SK-N-SH treated with all-trans-retinoic acid at 6 μM for 48 hours (cell line): ENCODE results near the gene USH1G.
"Not testable (repeated sequence)": the region's sequence is repeated elsewhere in the genome, so short reads cannot be mapped to it uniquely, and the experiment has no call there.

ENCODE experiments used
- ATAC-seq: fragments of 200-7000 bp; cut with Tn5 transposase; 3 replicates; pipeline ENCODE4 v1.9.1; 2020; ENCODE audit warnings: mild to moderate bottlenecking, moderate library complexity
- ARNTL ChIP-seq: fragments of 450-650 bp; formaldehyde crosslinking; IDR thresholded peaks from 2 replicates; pipeline ENCODE4 v1.5.0; 2020; ENCODE audit warnings: low read depth, mild to moderate bottlenecking, moderate library complexity, borderline replicate concordance
- BACH2 ChIP-seq: fragments of 250-450 bp; sonication (Bioruptor Pico); IDR thresholded peaks from 2 replicates; pipeline ENCODE4 v1.9.0; 2021; ENCODE audit warnings: mild to moderate bottlenecking, borderline replicate concordance
- CSRNP3 ChIP-seq: fragments of 250-450 bp; sonication (Bioruptor Pico); IDR thresholded peaks from 2 replicates; pipeline ENCODE4 v1.5.1; 2021; ENCODE audit warnings: mild to moderate bottlenecking, moderate library complexity
- ESRRG ChIP-seq: fragments of 250-450 bp; sonication (Bioruptor Pico); IDR thresholded peaks from 2 replicates; pipeline ENCODE4 v1.6.1; 2021; ENCODE audit warnings: mild to moderate bottlenecking
- ISL1 ChIP-seq: fragments of 250-450 bp; sonication (Bioruptor Pico); IDR thresholded peaks from 2 replicates; pipeline ENCODE4 v2.1.2; 2022; ENCODE audit warnings: mild to moderate bottlenecking, moderate library complexity
- OSR1 ChIP-seq: fragments of 250-450 bp; sonication (Bioruptor Pico); IDR thresholded peaks from 2 replicates; pipeline ENCODE4 v1.8.0; 2022; ENCODE audit warnings: moderate library complexity, mild to moderate bottlenecking, inconsistent platforms
- PPARA ChIP-seq: fragments of 250-450 bp; sonication (Bioruptor Pico); IDR thresholded peaks from 2 replicates; pipeline ENCODE4 v1.5.0; 2020; ENCODE audit warnings: mild to moderate bottlenecking, borderline replicate concordance
- RARB ChIP-seq: fragments of 250-450 bp; sonication (Bioruptor Pico); IDR thresholded peaks from 2 replicates; pipeline ENCODE4 v1.8.0; 2021; ENCODE audit warnings: mild to moderate bottlenecking, moderate library complexity
- SNAI2 ChIP-seq: fragments of 250-450 bp; sonication (Bioruptor Pico); IDR thresholded peaks from 2 replicates; pipeline ENCODE4 v1.5.0; 2020; ENCODE audit warnings: mild to moderate bottlenecking, moderate library complexity
- TCF4 ChIP-seq: fragments of 250-450 bp; sonication (Bioruptor Pico); IDR thresholded peaks from 2 replicates; pipeline ENCODE4 v1.8.0; 2021; ENCODE audit warnings: mild to moderate bottlenecking, moderate library complexity, borderline replicate concordance
- TOX ChIP-seq: fragments of 250-450 bp; sonication (Bioruptor Pico); IDR thresholded peaks from 2 replicates; pipeline ENCODE4 v1.8.0; 2021; ENCODE audit warnings: mild to moderate bottlenecking, moderate library complexity, borderline replicate concordance
- ZC3H10 ChIP-seq: fragments of 250-450 bp; sonication (Bioruptor Pico); IDR thresholded peaks from 2 replicates; pipeline ENCODE4 v1.5.1; 2021; ENCODE audit warnings: mild to moderate bottlenecking, moderate library complexity
- ZFP3 ChIP-seq: fragments of 250-450 bp; sonication (Bioruptor Pico); IDR thresholded peaks from 2 replicates; pipeline ENCODE4 v1.5.0; 2020; ENCODE audit warnings: mild to moderate bottlenecking, moderate library complexity
- ZFP30 ChIP-seq: fragments of 450-650 bp; formaldehyde crosslinking; IDR thresholded peaks from 2 replicates; pipeline ENCODE4 v1.5.0; 2022; ENCODE audit warnings: mild to moderate bottlenecking, moderate library complexity
- ZNF565 ChIP-seq: fragments of 450-650 bp; formaldehyde crosslinking; conservative IDR thresholded peaks from 2 replicates; pipeline ENCODE4 v1.5.0; 2020; ENCODE audit warnings: low read depth, mild to moderate bottlenecking, moderate library complexity
- ZNF70 ChIP-seq: fragments of 450-650 bp; formaldehyde crosslinking; IDR thresholded peaks from 2 replicates; pipeline ENCODE4 v1.5.0; 2020; ENCODE audit warnings: mild to moderate bottlenecking, moderate library complexity
- ZNF8 ChIP-seq: fragments of 450-650 bp; formaldehyde crosslinking; IDR thresholded peaks from 2 replicates; pipeline ENCODE4 v1.5.0; 2020; ENCODE audit warnings: mild to moderate bottlenecking, moderate library complexity
- TF ChIP-seq, protein P1 (sequence below): fragments of 250-450 bp; sonication (Bioruptor Pico); IDR thresholded peaks from 2 replicates; pipeline ENCODE4 v1.8.0; 2021; ENCODE audit warnings: low read depth, mild to moderate bottlenecking, moderate library complexity, borderline replicate concordance
- TF ChIP-seq, protein P2 (sequence below): fragments of 250-450 bp; sonication (Bioruptor Pico); IDR thresholded peaks from 2 replicates; pipeline ENCODE4 v1.5.0; 2020; ENCODE audit warnings: mild to moderate bottlenecking, moderate library complexity
- TF ChIP-seq, protein P3 (sequence below): fragments of 250-450 bp; sonication (Bioruptor Pico); IDR thresholded peaks from 2 replicates; pipeline ENCODE4 v1.5.1; 2020; ENCODE audit warnings: low read depth, mild to moderate bottlenecking, moderate library complexity

Gene USH1G

GRCh38 chr17:74916136-74916850 lies 6.8 kb downstream of the USH1G start:
- no peak for ATAC-seq
- no peak for TF ChIP-seq ZNF8 (CRISPR knock-in tag)
- no peak for TF ChIP-seq BACH2
- TF ChIP-seq CSRNP3 (CRISPR knock-in tag): no peak
- no peak for TF ChIP-seq SNAI2 (CRISPR knock-in tag)

GRCh38 chr17:74911423-74911822 lies 11.6 kb downstream of the USH1G start:
- not testable (repeated sequence) for ATAC-seq

DNA sequence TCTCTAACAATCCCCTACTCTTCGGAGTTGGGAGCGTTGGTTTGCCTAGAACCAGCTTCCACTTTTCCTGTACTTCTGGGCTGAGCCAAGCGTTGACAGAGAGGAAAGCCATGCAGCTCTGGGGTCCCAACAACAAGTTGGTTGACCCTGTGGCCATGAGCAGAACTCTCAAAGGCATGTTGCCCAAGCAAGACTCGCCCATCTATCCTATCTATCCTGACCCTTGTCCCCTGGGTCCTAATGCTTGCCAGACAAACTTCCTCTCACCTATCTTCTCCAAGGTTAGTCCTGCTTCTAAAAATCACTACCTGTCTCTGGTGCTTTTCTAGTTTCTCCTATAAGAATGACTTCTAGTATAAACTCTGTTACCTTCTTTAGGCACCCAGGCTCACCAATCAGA lies 14.0 kb downstream of the USH1G start:
- ATAC-seq: not testable (repeated sequence)

- no peak for TF ChIP-seq ZNF565 (CRISPR knock-in tag)
- no peak for TF ChIP-seq RARB (CRISPR knock-in tag)
- no peak for TF ChIP-seq TOX (CRISPR knock-in tag)
- TF ChIP-seq OSR1 (CRISPR knock-in tag): no peak
- TF ChIP-seq ARNTL: no peak
- TF ChIP-seq ZC3H10 (CRISPR knock-in tag): no peak
- no peak for TF ChIP-seq ESRRG (CRISPR knock-in tag)
- no peak for TF ChIP-seq CSRNP3 (CRISPR knock-in tag)
- no peak for TF ChIP-seq BACH2
- no peak for TF ChIP-seq SNAI2 (CRISPR knock-in tag)
- TF ChIP-seq PPARA (CRISPR knock-in tag): no peak
- no peak for TF ChIP-seq TCF4 (CRISPR knock-in tag)
- TF ChIP-seq ZFP30 (CRISPR knock-in tag): no peak
- ATAC-seq: no peak
Observed at GRCh38 chr17:74907012-74907411, 16.0 kb downstream of the USH1G start.

GRCh38 chr17:74906214-74906793 lies 16.8 kb downstream of the USH1G start:
- ATAC-seq: not testable (repeated sequence)

DNA sequence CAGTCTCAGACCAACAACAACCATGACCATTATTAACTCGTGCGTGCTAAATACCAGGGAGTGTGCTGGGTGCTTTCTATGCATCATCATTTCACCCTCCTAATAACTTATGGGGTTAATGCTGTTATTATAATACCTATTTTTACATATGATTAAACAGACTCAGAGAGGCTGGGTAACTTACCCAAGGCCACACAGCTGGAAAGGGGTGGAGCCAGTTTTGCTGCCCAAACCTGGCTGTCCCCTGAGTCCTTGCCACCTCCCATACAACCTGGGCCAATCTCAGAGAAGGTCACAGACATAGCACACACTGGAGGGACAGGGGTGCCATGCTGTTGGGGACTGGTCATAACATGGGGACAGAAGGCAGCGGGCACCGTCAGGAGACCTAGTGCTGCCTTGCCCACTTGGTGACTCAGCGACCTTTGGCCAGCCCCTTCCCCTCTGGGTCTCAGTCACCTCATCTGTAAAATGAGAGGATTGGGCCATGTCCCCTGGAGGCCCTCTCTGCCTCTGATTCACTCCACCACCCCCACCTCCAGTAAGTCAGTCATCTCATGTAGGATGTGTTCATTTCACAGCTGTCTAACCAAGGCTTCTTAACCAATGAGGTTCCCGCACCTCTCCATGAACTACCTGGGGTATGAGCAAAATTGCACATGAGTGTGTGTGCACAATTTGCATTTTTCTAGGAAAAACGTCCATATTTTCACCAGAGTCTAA lies 18.2 kb downstream of the USH1G start:
- TF ChIP-seq ZFP30 (CRISPR knock-in tag): no peak
- no peak for TF ChIP-seq ZNF565 (CRISPR knock-in tag)
- TF ChIP-seq TCF4 (CRISPR knock-in tag): no peak
- no peak for TF ChIP-seq RARB (CRISPR knock-in tag)
- no peak for TF ChIP-seq TOX (CRISPR knock-in tag)
- no peak for TF ChIP-seq CSRNP3 (CRISPR knock-in tag)
- no peak for TF ChIP-seq SNAI2 (CRISPR knock-in tag)
- TF ChIP-seq, protein P1, sequence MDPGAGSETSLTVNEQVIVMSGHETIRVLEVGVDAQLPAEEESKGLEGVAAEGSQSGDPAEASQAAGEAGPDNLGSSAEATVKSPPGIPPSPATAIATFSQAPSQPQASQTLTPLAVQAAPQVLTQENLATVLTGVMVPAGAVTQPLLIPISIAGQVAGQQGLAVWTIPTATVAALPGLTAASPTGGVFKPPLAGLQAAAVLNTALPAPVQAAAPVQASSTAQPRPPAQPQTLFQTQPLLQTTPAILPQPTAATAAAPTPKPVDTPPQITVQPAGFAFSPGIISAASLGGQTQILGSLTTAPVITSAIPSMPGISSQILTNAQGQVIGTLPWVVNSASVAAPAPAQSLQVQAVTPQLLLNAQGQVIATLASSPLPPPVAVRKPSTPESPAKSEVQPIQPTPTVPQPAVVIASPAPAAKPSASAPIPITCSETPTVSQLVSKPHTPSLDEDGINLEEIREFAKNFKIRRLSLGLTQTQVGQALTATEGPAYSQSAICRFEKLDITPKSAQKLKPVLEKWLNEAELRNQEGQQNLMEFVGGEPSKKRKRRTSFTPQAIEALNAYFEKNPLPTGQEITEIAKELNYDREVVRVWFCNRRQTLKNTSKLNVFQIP (CRISPR knock-in tag): no peak
- no peak for TF ChIP-seq ZFP3 (CRISPR knock-in tag)
- TF ChIP-seq ZC3H10 (CRISPR knock-in tag): no peak
- TF ChIP-seq ISL1: no peak
- no peak for TF ChIP-seq ZNF8 (CRISPR knock-in tag)
- TF ChIP-seq, protein P2, sequence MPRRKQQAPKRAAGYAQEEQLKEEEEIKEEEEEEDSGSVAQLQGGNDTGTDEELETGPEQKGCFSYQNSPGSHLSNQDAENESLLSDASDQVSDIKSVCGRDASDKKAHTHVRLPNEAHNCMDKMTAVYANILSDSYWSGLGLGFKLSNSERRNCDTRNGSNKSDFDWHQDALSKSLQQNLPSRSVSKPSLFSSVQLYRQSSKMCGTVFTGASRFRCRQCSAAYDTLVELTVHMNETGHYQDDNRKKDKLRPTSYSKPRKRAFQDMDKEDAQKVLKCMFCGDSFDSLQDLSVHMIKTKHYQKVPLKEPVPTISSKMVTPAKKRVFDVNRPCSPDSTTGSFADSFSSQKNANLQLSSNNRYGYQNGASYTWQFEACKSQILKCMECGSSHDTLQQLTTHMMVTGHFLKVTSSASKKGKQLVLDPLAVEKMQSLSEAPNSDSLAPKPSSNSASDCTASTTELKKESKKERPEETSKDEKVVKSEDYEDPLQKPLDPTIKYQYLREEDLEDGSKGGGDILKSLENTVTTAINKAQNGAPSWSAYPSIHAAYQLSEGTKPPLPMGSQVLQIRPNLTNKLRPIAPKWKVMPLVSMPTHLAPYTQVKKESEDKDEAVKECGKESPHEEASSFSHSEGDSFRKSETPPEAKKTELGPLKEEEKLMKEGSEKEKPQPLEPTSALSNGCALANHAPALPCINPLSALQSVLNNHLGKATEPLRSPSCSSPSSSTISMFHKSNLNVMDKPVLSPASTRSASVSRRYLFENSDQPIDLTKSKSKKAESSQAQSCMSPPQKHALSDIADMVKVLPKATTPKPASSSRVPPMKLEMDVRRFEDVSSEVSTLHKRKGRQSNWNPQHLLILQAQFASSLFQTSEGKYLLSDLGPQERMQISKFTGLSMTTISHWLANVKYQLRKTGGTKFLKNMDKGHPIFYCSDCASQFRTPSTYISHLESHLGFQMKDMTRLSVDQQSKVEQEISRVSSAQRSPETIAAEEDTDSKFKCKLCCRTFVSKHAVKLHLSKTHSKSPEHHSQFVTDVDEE (CRISPR knock-in tag): no peak
- no peak for TF ChIP-seq ZNF70 (CRISPR knock-in tag)
- TF ChIP-seq ESRRG (CRISPR knock-in tag): no peak
- TF ChIP-seq, protein P3, sequence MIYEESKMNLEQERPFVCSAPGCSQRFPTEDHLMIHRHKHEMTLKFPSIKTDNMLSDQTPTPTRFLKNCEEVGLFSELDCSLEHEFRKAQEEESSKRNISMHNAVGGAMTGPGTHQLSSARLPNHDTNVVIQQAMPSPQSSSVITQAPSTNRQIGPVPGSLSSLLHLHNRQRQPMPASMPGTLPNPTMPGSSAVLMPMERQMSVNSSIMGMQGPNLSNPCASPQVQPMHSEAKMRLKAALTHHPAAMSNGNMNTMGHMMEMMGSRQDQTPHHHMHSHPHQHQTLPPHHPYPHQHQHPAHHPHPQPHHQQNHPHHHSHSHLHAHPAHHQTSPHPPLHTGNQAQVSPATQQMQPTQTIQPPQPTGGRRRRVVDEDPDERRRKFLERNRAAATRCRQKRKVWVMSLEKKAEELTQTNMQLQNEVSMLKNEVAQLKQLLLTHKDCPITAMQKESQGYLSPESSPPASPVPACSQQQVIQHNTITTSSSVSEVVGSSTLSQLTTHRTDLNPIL (CRISPR knock-in tag): no peak
- no peak for ATAC-seq
